ENCODE results near the gene CADM1.

CADM1 gene

DNA sequence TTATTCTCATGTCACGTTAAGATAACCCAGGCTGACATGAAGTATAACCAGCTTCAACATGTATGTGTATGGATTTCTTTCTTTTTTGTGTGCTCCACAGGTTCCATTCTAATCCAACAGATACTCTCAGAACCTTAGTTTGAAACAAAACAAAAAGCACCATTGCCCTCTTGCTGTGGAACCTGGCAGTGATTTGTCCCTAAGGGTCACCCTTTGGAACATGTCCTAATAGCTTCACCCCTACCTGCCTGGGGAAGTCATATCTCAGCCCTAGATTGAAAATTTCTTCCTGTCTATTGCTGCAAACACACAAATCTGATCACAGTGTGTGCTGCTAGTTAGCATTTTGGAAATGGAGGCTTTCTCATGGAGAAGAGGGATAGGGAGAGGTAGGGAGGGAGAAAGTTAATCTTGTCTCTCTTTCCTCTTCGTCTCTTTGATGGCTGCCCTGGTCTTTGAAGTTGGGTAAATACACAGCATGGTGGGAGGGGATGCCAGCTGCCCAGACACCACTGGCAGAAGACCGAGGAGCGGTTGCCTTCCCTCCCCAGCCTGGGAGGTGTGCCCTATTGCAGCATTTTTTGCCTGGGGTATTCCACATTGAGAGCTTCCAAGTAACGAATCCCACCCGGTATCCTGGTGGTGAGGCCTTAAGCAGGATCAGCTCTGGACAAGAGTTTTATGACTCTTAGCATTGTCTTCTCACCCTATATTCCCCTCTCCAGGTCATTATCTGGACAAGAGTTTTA, 11.6 kb upstream of the CADM1 start:
- no peak for DNase-seq (ENCODE audit: low read depth in 2 of 2)

DNA sequence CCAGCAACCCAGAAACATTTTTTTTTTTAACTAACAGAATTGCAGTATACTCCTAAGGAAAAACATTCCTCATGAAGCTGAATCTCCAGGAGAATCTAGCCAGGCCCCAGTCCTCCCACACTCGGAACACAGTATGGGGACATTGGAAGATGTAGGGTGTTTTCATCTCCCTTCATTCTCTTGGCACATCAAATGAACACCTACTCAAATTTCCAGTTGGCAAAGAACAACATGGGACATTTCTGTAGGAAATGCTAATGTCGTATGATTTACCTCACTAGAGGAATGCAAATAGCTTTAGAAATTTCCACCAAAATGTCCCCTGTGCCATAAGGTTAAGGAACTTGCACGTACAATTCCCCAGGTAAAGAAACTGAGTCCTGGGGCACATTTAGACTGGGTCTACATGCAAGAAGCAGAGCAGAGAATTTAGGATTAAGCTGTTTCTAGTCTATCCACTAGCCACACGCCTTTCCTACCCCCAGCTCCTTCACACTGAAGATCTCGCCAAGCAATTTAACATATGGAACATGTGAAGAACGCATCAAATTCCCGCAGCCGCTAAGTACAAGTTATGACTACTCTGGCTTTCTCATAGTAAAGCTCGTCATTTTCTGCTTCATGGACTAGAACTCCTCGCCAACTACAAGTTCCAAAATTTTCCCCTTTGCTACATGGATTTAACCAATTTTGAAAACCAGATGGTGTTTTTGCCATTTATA, 2.9 kb upstream of the CADM1 start:
- no peak for DNase-seq (ENCODE audit: low read depth in 2 of 2)

DNA sequence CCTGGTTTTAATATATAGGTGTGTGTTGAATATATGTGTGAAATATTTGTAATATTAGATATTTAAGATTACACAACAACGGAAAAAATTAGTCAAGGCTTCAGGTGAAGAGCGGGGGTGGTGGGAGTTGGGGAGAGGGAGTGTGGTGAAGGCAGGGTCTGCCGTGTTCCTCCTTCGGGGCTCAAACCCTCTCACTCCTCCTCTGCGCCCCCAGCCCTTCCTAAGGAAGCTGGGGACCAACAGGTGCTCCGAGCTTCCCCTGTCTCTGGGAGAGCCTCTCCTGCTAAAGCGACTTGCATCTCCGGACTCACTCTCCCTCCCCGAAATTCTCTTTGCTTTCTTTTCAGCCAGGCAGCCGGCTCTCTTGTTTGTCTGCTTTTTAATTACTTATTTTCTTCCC, 960 bp upstream of the CADM1 start:
- DNase-seq (ENCODE audit: low read depth in 2 of 2), result no peak

DNA sequence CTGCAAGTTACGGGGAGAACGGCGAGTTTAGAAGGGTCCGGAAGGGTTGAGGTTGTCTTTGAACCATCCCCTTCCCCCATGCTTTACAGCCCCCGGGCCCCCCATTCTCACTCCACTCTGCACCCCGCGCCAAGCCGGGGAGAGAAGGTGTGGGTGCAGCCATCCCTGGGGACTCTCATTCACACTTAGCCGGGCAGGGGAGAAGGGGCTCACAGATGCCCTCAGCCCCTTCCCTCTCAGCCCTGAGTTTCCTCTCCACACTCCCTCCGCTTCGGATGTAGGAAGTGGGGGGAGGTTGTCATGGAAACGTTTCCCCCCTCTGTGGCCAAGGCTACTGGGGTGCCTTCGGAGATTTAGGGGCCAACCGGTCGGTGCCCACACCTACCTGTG, 334 bp downstream of the CADM1 start:
- no peak for DNase-seq (ENCODE audit: low read depth in 2 of 2)

DNA sequence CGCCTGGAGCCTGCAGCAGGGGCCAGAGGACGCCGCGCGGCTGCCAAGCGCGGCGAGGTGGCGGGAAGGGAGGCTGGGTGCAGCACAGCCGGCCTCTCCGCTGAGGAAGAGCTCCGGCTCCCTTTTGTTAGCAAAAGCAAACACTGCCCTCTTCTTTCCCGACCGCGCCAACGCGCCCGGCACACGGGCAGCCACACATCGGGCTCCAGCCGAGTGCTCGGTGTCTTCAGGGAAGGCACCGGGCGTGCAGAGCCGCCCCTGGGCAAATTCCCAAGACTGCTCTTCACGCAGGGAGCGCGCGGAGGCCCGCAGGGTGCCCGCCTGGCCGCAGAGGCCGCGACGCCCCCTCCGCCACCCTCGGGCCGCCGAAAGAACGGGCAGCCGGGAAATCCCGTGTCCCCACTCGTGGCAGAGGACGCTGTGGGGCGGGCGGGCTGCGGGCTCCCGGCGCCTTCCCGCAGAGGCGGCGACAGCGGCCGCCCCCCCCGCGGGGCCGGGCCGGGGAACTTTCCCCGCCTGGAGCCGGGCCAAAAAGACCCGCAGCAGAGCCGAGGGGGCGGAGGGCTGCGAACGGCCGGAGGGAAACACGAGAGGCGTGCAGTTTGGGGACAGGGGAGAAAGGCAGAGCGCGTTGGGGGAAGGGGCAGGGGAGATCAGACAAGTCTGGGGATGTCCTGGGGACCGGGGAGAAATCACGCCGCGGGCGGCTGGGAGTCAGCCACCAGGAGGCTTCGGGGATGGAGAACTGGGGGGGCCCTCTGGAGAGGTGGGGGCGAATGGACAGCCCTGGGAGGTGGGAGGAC, 931 bp downstream of the CADM1 start:
- no peak for DNase-seq (ENCODE audit: low read depth in 2 of 2)

DNA sequence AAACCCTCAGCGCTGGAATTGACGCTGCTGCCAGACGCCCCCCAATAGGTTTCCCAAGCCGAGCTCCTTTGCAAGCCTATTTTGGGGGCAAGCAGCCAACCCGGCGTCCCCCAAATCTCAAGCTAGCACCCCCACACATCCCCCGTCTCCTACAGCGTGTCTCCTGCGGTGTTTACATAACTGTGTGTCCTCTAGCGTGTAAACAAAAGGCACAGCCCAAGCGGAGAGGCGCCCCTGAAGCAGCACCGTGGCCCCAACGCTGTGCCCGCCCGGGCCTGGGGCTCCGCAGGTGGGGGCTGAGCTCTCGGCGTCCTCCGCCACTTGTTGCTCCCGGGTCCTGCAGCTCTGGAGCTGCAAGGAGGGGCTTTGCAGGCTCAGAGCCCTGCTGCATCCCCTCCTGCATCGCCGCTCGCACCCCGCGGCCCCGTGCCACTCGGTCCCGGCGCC, 1.6 kb downstream of the CADM1 start:
- no peak for DNase-seq (ENCODE audit: low read depth in 2 of 2)

DNA sequence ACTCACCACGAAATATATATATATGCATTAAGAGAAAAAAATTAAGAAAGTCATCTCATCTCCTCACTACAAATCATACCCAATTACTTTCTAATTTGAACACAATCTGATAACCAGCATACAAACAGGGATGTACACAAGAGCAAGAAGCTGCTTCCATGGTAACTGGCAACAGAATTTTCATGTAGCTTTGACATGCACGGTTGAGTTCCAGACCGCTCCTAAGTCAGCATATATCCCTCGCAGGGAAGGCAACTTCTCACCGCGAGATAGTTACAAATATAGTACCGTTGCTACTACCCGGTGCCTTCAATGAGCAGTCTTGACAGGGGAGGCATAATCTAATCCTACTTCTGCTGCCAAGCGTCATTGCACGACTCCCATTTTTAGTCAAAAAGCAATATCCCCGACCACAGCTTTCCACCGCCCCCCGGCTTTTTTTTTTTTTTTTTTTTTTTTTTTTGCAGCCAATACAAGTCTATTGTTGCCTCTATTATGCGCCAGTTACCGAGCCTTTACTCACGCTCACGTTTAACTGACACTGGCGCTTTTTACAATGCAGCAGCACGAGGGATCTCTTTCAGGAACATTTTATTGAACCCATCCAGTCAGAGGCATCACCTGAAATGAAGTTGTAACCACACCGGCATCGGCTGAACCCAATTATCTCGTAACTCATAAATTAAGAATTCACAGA, 2.2 kb downstream of the CADM1 start:
- DNase-seq (ENCODE audit: low read depth in 2 of 2), result no peak

DNA sequence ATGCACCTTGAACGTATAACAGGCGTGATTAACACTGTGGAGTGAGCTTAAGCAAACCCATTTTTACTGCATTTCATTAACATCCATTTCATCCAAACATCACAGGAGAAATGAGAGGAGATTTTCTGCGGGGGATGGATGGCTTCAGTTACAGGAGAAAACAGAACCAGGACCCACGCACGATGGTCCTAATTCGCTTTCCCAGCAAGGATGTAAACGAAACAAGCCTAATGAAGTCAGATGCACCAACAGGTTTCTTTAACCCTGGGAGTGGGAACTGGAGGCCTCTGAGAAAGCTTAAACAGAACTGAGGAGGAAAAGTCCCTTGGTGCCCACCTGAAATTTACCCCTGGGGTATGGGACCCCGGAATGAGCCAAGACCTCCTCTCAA, 2.7 kb downstream of the CADM1 start:
- no peak for DNase-seq (ENCODE audit: low read depth in 2 of 2)

DNA sequence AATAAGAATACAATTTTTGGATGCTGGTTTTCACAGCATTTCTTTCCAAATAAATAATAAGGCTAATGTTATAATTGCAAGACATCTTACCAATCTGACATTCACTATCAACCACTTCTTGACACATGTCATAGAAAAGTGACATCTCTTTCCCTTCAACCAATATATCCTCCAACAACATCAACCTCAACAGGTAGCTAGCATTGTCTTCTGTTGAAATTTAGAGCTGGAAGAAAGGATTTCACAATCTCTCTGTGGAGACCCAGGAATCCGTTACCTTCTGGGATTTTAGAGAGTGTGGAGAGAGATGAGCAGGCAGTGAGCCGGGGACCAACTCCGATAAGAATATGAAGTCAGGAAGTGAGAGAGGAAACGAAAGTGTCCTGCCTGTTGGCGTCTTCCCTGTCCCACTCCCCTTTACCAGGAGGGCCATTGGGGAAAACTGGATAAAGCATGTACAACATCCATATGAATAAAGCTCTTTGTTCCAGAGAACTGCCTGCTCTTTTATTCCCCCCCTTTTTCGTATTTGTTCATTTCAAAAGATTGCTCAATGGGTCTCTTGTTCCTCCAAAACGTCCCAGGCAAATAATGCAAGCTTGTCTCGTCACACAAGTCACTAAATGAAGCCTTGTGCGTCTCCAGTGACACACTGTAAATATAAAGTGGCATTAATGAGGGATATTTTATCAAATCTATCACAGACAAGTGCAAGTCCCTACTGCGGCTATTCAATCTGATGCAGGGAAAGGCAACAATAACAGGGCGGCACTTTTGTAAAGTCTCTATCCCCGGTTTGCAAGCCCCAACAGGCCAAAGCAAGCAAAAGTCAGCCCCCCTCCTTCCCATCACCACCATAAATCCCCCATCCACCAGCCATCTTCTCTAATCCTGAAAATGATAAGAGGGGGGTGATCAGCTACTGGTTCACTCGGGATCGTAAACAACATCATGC, 3.4 kb downstream of the CADM1 start:
- DNase-seq (ENCODE audit: low read depth in 2 of 2), result no peak

DNA sequence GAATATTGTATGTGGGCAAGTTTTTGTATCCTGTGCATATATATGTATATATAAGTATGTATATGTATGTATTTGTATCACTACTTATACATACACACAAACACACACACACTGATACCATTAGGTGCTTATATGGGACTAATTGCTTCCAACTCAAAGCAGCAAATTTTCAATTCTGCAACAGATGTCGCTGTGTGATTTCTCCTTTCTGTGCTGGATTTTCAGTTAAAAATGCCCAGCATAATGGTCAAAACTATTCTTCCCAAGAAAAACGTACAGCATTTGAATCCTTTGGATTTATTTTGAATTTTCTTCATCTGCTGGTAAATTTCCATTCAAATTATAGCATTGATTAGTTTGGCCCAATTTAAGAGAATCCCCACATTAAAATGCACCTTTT, 4.3 kb downstream of the CADM1 start:
- no peak for DNase-seq (ENCODE audit: low read depth in 2 of 2)

DNA sequence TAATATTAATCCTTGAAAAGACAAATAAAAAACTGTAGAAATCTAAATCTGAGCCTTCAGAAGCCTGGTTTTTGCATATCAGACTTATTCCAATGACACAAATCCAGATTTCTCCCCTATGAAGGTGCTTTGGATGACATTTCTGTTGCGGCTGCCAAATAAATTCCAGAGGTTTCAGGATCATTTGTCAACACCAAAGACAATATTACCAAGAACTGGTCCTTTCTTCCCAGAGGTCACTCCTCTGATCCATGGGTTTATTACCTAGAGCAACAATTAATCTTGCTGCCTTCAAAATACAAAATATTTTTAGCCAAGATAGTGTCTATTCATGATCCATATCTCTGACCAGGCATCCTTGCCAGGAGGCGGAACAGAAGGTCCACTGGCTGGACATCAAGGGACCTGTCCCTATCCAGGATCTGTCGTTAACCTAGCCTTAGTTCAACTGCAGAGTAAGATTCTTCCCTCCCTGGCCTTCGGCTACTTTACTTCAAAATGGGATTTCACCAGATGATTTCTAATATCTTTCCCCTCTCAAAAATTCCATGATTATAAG, 4.9 kb downstream of the CADM1 start:
- DNase-seq (ENCODE audit: low read depth in 2 of 2), result no peak

DNA sequence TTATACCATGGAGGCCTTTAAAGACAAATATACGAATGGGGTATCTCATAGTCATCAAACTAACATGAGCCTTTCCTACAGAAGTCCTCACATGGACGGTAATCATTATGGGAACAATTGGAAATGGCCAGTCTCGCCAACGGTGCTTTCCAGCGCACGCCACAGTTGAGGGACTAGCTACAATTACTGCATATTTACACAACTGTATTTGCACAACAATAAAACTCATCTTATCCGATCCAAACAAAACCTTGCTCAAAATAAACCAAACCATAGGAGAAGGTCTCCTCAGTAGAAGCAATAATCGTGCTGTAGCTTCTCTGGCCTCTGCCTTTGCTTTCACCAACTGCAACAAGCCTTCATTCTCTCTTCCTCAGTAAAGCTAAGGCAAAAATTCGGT, 5.9 kb downstream of the CADM1 start:
- DNase-seq (ENCODE audit: low read depth in 2 of 2), result no peak

DNA sequence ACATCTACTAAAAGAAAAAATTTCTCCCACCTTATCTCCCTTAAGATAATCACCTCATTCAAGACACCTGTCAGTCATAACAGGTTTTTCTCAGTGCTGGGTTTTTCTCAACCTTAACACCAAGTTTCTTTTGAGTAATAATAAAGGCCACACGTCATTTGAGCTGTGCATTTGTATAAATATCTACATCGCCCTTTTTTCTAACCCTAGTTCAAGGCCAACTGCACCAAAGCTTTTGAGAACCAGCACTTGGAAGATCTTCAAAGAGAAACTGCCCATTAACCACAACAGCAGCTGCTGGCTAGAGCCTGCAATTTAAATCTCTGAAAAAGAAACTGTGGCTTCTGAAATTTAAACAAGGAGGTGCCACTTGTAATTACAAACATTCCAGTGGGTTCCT, 6.9 kb downstream of the CADM1 start:
- no peak for DNase-seq (ENCODE audit: low read depth in 2 of 2)

DNA sequence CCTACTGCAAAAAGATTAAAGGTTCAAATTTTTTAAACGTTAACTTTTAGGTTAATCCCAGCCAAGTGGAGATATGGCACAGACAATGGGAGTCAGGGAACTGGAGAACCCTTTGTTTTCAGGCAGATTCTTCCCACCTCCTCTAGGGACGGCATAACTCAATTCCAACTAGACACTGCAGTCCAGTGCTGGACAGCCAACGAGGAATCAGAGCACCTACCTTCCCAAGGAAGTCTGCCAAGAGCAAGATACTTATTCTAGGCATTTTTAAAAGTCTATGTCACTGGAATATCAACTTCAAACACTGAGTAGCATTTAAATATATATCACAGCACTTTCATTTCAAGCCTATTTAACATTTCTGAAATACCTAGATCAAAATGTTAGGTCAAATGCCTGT, 7.3 kb downstream of the CADM1 start:
- no peak for DNase-seq (ENCODE audit: low read depth in 2 of 2)

DNA sequence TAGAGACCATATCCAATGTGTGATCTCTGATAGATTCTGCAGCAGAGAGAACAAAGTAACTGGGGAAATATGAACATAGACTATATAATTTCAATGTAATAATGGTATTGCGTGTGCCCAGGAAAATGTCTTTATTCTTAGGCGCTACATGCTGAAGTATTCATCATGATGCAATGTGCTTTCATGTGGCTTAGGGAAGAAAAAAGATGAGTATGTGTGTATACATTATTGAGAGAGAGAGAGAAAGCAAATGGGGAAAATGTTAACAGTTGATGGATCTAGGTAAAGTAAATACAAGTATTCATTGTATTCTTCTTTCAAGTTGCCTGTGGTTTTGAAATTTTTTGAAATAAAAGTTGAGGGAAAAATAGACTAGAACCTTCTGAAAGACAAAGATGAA, 10.3 kb downstream of the CADM1 start:
- no peak for DNase-seq (ENCODE audit: low read depth in 2 of 2)

DNA sequence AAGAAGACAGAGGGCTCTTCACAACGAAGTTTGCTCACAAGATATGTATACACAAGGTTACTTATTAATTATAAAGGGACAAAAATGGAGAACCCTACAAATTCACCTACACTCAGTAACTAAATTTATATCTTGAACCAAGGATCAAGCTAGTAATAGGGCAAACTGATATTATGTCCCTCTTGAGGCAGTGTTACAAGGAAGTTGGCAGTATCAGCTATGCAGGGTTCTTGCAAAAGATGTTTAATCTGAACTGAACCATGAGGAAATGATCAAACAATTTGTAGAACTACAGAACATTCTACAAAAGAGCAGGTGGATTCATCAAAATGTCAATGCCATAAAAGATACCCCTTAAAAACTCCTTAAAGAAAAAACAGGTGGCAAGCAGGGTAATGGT, 10.7 kb downstream of the CADM1 start:
- DNase-seq (ENCODE audit: low read depth in 2 of 2), result no peak

DNA sequence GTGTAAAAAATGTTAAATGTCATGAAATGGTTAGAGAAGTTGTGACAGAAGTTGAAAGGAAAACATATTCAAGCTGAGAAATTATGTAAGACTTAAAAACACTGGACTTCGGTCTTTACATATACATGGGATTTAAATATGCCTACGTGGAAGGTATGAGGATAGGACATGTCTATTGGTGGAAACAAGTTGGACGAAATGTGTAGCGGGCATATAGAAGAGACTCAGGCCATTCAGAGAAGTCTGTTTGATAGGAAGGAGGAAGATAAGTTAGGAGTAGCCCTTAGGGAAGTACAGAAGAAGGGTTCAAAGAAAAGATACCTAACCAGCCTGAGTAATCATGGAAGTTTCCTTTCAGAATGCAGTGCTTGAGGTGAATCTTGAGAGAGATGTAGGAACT, 14.7 kb downstream of the CADM1 start:
- DNase-seq (ENCODE audit: low read depth in 2 of 2), result no peak

DNA sequence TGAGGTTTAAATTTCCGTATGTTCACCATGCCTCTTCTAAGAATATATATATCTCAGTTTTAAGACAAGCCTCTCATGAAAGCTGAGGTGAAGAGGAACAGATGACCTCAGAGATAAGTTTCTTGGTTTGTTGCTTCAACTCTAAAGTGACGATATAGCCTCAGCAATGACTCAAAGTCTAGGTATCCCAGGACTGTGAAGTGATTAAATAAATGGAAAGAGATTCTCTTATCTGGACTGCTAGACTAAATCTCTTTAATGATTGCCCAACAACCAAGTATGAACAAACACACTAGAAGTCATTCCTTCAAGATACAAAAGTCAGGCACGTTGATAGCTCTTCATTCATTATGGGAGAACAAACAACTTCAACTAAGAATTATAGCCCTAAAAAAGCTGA, 15.3 kb downstream of the CADM1 start:
- no peak for DNase-seq (ENCODE audit: low read depth in 2 of 2)

DNA sequence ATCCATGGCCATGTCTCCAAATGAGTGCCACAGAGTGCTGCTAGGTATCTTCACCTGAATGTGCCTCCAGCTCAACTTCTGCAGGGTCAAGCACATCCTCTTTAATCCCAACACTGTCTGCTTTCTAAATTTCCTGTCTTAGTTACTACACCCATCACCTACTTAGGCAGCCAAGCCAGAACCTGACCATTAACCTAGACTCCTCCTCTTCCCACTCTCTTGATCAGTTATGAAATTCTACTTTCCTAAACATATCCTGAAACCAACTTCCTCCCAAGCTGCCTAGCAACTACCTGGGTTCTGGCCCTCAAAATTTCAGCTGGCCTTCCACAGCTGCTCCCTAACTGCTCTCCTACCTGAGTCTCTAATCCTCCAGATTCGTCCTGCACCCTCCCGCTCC, 22.7 kb downstream of the CADM1 start:
- DNase-seq (ENCODE audit: low read depth in 2 of 2), result no peak

DNA sequence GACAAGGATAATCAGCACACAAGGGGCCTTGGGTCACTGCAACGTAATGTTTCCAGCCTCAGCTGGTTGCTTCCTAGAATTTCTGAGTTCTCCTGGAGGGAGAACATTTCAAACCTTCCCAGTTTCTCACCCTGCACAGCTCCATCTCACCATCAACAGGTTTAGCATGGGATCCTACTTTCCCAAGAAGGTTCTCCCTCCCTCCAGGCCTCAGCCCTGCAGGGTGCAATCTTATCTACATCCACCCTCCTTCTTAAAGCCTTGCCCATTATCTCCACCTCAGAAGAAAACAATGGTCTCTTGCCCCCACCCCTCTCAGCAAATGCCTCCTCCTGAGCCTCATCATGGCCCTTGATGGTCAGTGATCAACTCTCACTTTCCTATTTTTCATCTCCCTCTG, 23.6 kb downstream of the CADM1 start:
- no peak for DNase-seq (ENCODE audit: low read depth in 2 of 2)

DNA sequence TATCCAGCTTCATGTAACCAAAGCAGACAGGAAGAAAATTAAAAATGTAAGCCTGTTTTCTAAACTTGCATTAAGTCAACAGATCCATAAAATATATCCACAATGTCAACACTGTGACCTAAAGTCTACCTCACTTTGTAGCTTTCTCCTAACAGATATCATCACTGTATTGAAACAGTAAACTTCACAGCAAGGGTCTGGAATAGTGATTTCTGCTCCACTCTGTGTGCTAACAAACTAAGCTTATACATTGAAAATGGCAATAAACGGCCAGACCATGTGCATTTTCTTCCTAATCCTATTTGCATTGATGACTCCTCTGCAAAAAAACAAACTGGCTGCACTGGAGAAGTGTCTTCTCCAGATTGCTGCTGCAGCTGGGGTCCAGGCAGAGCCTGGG, 26.8 kb downstream of the CADM1 start:
- DNase-seq (ENCODE audit: low read depth in 2 of 2), result no peak

Data from stimulated activated CD8-positive, alpha-beta memory T cell treated with anti-CD3 and anti-CD28 coated beads, Interleukin-2, amount 100 ng/mL, for 1 hour (primary cell).